Brain microvascular endothelial cell (primary cell): Measurements from ENCODE around the gene FAM53B.

Source experiments
- DNase-seq: peaks from one replicate; pipeline ENCODE4 v3.0.0-alpha.2; 2020
- H3K27ac ChIP-seq: fragments of 250-450 bp; sonication (Bioruptor Pico); 2 replicates; pipeline ENCODE4 v1.5.1; 2020; ENCODE audit warnings: mild to moderate bottlenecking, moderate library complexity
- H3K27me3 ChIP-seq: fragments of 250-450 bp; sonication (Bioruptor Pico); replicated peaks from 2 replicates; pipeline ENCODE4 v1.5.1; 2020; ENCODE audit warnings: mild to moderate bottlenecking
- H3K36me3 ChIP-seq: fragments of 250-450 bp; sonication (Bioruptor Pico); replicated peaks from 2 replicates; pipeline ENCODE4 v1.5.1; 2020; ENCODE audit warnings: mild to moderate bottlenecking
- H3K4me3 ChIP-seq: 2 replicates; pipeline ENCODE4 v1.5.1; 2011; ENCODE audit warnings: low read depth, mild to moderate bottlenecking, control low read depth, low read length, moderate library complexity
- CTCF ChIP-seq: IDR thresholded peaks from 2 replicates; pipeline ENCODE4 v1.5.1; 2011; ENCODE audit warnings: low read depth, mild to moderate bottlenecking, moderate library complexity, low read length, control low read depth, inconsistent platforms; ENCODE audit errors: missing control alignments
- in situ Hi-C: cut with HindIII; loops from 2 replicates; pipeline ENCODE4 v1.10.0; 2017; ENCODE audit warnings: low sequenced_read_pairs, low pct_ligation_motif_present

FAM53B gene

GRCh38 chr10:124706462-124707143, 37.6 kb downstream of the FAM53B start:
- no peaks in the 10 kb centered on the region for H3K27me3 ChIP-seq
- peaks cover 2% of the 10 kb centered on the region for H3K36me3 ChIP-seq
- TF ChIP-seq CTCF = no peak
- in situ Hi-C loops = no loop called here
- no peak overlapping the region for H3K4me3 ChIP-seq
- no peak for DNase-seq
- no peak overlapping the region for H3K27ac ChIP-seq

GRCh38 chr10:124705817-124706461, 38.2 kb downstream of the FAM53B start:
- H3K36me3 ChIP-seq = peaks cover 2% of the 10 kb centered on the region
- no peak for TF ChIP-seq CTCF
- no peak overlapping the region for H3K4me3 ChIP-seq
- no peak for DNase-seq
- in situ Hi-C loops = no loop called here
- no peak overlapping the region for H3K27ac ChIP-seq
- H3K27me3 ChIP-seq = no peaks in the 10 kb centered on the region

GRCh38 chr10:124705381-124705740, 38.8 kb downstream of the FAM53B start:
- no peak overlapping the region for H3K27ac ChIP-seq

GRCh38 chr10:124704428-124705380, 39.5 kb downstream of the FAM53B start:
- no peak overlapping the region for H3K27ac ChIP-seq
- in situ Hi-C loops = no loop called here
- peaks cover 2% of the 10 kb centered on the region for H3K36me3 ChIP-seq
- H3K4me3 ChIP-seq = no peak overlapping the region
- H3K27me3 ChIP-seq = no peaks in the 10 kb centered on the region
- TF ChIP-seq CTCF = no peak
- DNase-seq = no peak

More at GRCh38 chr10:124705381-124705740, 38.8 kb downstream of the FAM53B start:
- Histone ChIP-seq H3K27me3 (no peaks in the 10 kb centered on the region), H3K36me3 (peaks cover 2% of the 10 kb centered on the region), H3K4me3 (no peak overlapping the region)
- peak; percentile 15 for DNase-seq
- in situ Hi-C loops = no loop called here
- no peak for TF ChIP-seq CTCF

- no peak for TF ChIP-seq CTCF
- Histone ChIP-seq H3K4me3 (no peak overlapping the region), H3K27me3 (no peaks in the 10 kb centered on the region), H3K27ac (no peak overlapping the region), H3K36me3 (peaks cover 2% of the 10 kb centered on the region)
- DNase-seq = no peak
- in situ Hi-C loops = no loop called here
These were observed 40.3 kb downstream of the FAM53B start for GRCh38 chr10:124703778-124704427.
